H1 (cell line): Measurements from ENCODE around the gene GPS1. TPM values are rescaled to one million over a fixed set of nuclear protein-coding genes. Genes with fewer than 3 reads are reported as not detected.

Experiments used
- BRCA1 ChIP-seq: IDR thresholded peaks from 2 replicates; pipeline ENCODE4 v1.6.1; 2012; ENCODE audit warnings: low read depth, low read length, improper control_type of control experiment
- NANOG ChIP-seq: IDR thresholded peaks from 2 replicates; pipeline ENCODE4 v1.6.1; 2011; ENCODE audit warnings: low read length, low read depth, mild to moderate bottlenecking, inconsistent platforms; ENCODE audit not compliant: insufficient read depth, poor library complexity, severe bottlenecking
- polyA plus RNA-seq, 7 experiments: library from polyadenylated mRNA; depleted of rRNA in 3 of 7; stranded (reverse) in 5 of 7; unstranded in 2 of 7; fragments of >200 nt in 5 of 7; fragments of 200-250 nt in 2 of 7; gene quantifications; 1 replicate in 5 of 7; 2 replicates in 1 of 7; 4 replicates in 1 of 7; pipeline versions ENCODE4 v1.2.1 to v1.2.3, GENCODE V29; 2011 to 2013; ENCODE audit warnings: missing spikeins in 2 of 7, mixed read lengths in 2 of 7
- total RNA-seq: library from RNA; stranded (reverse); fragmentation: NEBNext Ultra II Directional; extraction: Animal tissue kit (Norgen Biotek cat#: 25700); gene quantifications from 2 replicates; pipeline ENCODE4 v1.2.1, GENCODE V29; 2021

Gene GPS1
- total and polyA plus RNA-seq, 2 of the 8 experiments (the other 6 are each of a cell fraction or from before 2014, with no cell fraction given) = 153 to 277 TPM

DNA sequence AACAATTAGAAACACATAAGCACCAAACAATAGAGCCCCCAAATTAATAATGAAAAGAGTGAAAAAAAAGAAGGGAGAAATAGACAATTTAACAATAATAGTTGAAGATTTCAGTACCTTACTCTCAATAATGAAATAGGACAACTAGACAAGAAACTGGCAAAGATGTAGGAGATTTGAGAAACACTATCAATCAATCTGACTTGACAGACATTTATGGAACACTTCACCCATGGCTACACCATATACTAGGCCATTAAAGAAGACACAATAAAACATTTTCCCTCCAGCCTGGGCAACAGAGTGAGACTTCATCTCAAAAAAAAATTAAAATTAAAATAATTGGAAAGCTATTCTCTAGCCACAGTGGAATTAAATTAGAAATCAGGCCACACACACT lies 18.9 kb downstream of the GPS1 start (continued):
- TF ChIP-seq BRCA1 (no peak), NANOG (no peak)
